Mesodermal cell (in vitro differentiated cells): ENCODE measurements around the gene XYLT1.
A peak's percentile ranks its signal among the peaks of the same experiment; 100 is the strongest.

Source experiments
- H3K27ac ChIP-seq: 2 replicates; pipeline ENCODE4 v1.7.0; 2013; ENCODE audit warnings: mild to moderate bottlenecking, low read depth, low read length, moderate library complexity; ENCODE audit not compliant: severe bottlenecking
- H3K36me3 ChIP-seq: 2 replicates; pipeline ENCODE4 v1.7.1; 2013; ENCODE audit warnings: mild to moderate bottlenecking, low read length, moderate library complexity; ENCODE audit not compliant: control insufficient read depth, insufficient read depth
- H3K4me1 ChIP-seq: one replicate; pipeline ENCODE4 v1.7.1; 2013; ENCODE audit warnings: mild to moderate bottlenecking, low read length; ENCODE audit not compliant: insufficient read depth, control insufficient read depth, poor library complexity, severe bottlenecking
- H3K4me3 ChIP-seq: 2 replicates; pipeline ENCODE4 v1.7.0; 2013; ENCODE audit warnings: low read length, control low read depth, mild to moderate bottlenecking; ENCODE audit not compliant: insufficient read depth, poor library complexity, severe bottlenecking; ENCODE audit errors: extremely low read depth
- H3K9me3 ChIP-seq: 2 replicates; pipeline ENCODE4 v1.7.1; 2013; ENCODE audit warnings: mild to moderate bottlenecking, low read length, moderate library complexity; ENCODE audit not compliant: control insufficient read depth
- WGBS, 2 experiments: methylation state at CpG; one replicate each; pipeline ENCODE4 v1.1.5; 2013; ENCODE audit warnings: missing lambda C conversion rate in 2 of 2; ENCODE audit not compliant: insufficient coverage in 2 of 2; 5-methylcytosine and 5-hydroxymethylcytosine counted together

XYLT1 gene

DNA sequence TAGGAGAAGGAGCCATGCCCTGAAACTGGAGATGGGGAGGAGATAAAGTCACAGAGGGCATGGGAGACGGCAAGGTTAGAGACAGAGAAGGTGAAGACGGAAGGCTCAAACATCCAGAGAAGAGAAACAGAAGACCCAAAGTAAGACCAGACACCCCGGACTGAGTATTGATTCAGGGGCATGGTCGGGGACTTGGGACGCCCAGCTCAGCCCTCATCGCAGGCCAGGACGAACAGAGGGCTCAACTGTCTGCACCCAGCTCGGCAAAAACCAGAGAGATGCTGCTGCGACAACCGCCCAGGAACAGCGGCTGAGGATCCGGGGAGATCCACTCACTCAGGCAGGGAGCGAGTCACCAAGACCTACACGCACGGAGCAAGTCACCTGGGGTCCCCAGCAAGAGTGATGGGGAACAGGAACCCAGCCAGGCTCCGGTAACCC lies 999 bp downstream of the XYLT1 start:
- 1 to 2% methylated on average over 11 to 16 of the region's 16 CpGs for WGBS, 2 experiments
- Histone ChIP-seq H3K36me3 (peaks cover 5% of the 10 kb centered on the region), H3K4me1 (peaks cover 47% of the 10 kb centered on the region), H3K4me3 (peak overlapping the region; percentile 54), H3K27ac (no peak overlapping the region), H3K9me3 (no peaks in the 10 kb centered on the region)

DNA sequence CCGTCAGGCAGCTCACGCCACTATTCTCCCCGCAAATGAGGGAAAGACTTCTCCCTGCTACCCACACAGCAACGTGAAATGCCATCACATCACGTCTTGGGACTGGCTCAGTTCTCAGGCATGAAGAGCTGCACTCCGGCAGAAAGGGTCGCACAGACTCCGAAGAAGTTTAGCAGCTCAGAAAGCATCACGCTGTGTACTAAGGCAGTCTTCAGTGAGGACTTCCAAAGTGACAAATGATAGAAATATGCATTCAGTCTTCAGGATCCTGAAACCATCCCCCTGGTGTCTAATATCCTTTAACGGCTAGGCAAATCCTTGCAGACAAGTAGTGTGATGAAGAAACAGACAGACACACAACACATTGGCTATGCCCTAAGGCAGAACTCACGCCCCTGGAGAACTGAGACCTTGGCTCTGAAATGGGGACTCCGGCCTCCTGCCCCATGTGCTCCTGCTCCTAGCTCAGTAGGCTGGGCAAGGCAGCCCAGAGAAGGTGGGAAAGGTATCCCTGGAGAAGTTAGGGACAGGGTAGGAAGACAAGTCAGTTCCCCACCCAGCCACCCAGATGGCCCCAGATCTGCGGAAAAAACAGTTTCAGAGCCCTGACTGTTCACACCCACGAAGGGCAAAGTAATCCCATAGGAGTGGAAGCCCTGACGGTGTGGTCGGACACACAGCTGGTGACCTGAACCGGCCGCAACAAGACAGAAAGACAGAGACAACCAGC lies 1.6 kb downstream of the XYLT1 start:
- Histone ChIP-seq H3K9me3 (no peaks in the 10 kb centered on the region), H3K4me1 (peaks cover 41% of the 10 kb centered on the region), H3K27ac (no peak overlapping the region), H3K4me3 (peak overlapping the region; percentile 54), H3K36me3 (peaks cover 5% of the 10 kb centered on the region)
- 29 to 31% methylated on average over 17 of the region's 18 CpGs for WGBS, 2 experiments

DNA sequence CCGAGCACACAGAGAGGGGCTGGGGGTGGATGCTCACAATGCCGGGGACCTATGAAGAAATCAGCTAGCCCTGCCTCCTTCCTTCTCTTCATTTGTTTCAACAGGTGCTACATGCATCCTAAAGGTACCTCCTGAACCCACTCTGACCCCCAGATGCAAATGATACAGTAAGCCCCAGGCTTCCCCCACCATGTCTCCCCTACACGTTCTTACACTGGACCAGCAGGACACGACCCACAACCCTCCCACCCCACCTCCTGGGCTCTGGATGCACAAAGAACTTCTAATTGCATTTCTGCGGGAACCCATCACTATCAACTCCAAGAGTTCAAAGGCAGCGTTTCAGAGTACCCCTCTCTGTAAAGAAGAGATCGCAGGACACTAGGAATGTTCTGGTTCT lies 2.1 kb downstream of the XYLT1 start:
- H3K36me3 ChIP-seq, result peaks cover 5% of the 10 kb centered on the region
- no peak overlapping the region for H3K27ac ChIP-seq
- peak overlapping the region; percentile 54 for H3K4me3 ChIP-seq
- WGBS, 2 experiments, result 33 to 38% methylated on average over 6 to 7 of the region's 7 CpGs
- H3K4me1 ChIP-seq, result peaks cover 40% of the 10 kb centered on the region
- H3K9me3 ChIP-seq, result no peaks in the 10 kb centered on the region

DNA sequence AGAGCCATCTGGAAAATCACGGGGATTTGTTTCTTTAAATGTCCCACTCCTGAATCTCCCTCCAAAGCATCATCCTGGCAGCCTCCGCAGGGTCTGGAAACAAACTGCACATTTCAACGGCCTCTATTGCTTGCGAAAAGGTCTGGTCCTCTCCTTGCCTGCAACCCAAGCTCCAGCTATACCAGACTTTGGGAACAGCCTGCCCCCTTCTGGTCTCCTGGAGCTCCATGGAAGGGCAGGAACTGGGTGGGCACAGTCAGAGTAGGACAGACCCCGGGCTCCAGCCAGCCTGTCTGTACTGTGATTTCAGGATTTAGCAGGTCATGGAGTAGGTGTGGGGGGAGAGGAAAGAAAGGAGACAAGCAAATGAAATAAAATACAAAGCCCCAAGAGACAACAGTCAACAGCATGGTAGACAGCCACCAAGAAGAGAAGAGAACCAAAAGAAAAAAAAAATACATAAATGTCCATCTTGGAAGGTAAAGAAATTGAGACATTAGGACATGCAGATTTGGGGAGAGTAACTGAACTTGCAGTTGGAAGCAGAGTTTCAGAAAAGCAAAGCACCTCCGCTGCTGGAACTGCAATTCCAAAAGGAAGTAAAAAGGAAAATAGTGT lies 2.7 kb downstream of the XYLT1 start:
- Histone ChIP-seq H3K36me3 (peaks cover 5% of the 10 kb centered on the region), H3K4me1 (peaks cover 36% of the 10 kb centered on the region), H3K9me3 (no peaks in the 10 kb centered on the region), H3K27ac (no peak overlapping the region), H3K4me3 (peak overlapping the region; percentile 54)
- 23 to 39% methylated on average over 5 of the region's 6 CpGs for WGBS, 2 experiments

DNA sequence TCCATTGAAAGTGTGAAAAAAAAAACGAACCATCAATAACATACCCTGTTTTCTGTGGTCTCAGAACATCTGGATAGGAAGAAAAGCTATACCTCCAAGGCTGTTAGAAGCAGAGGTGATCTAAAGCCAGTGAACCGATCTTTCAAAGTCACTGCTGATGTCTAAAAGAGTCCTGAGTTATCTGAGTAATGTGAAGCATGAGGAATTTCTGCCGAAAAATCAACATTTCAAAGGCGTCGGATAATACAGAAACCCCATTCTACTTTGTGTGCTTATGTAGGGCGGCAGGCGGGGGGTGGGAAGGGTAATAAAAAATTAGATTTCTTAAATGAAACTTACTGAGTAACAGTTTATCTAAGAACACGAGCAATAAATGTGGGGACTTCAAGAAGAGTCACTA lies 3.9 kb downstream of the XYLT1 start:
- WGBS, 2 experiments, result 39 to 44% methylated on average over 2 of the region's 8 CpGs
- Histone ChIP-seq H3K4me1 (peaks cover 33% of the 10 kb centered on the region), H3K36me3 (peaks cover 5% of the 10 kb centered on the region), H3K27ac (no peak overlapping the region), H3K9me3 (no peaks in the 10 kb centered on the region), H3K4me3 (no peak overlapping the region)

DNA sequence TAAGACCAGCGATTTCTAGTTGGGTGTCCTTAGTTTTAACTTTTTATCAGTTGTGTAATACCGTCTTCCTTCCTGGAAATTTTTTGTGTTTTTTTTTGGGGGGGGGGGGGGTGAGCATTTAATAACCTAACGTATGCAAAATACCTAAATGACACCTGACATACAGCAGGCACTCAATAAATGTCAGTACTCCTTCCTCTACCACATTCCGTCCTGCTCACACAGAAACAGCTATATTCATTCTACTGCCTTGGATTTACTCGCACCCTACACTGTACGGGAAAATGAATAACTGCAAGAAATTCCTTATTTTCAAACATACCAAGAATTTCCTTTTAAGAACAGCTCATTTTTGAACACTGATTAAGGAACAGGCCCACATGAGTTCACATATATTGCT lies 5.3 kb downstream of the XYLT1 start:
- H3K36me3 ChIP-seq, result peaks cover 5% of the 10 kb centered on the region
- H3K27ac ChIP-seq, result no peak overlapping the region
- H3K9me3 ChIP-seq, result no peaks in the 10 kb centered on the region
- H3K4me3 ChIP-seq, result no peak overlapping the region
- peaks cover 28% of the 10 kb centered on the region for H3K4me1 ChIP-seq
- WGBS, 2 experiments, result 87 to 100% methylated on average over 3 to 4 of the region's 6 CpGs

DNA sequence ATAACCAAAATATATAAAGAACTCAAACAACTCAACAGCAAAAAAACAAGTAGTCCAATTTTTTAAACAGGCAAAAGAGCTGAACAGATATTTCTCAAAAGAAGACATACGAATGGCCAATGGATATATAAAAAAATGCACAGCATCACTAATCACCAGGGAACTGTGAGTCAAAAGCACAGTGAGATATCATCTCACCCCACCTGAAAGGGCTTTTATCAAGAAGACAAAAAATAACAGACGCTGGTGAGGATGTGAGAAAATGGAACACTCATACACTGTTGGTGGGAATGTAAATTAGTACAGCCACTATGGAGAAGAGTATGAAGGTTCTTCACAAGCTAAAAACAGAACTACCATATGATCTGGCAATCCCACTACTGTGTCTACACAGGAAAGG lies 7.4 kb downstream of the XYLT1 start:
- no CpG with 5 or more reads among the region's 2 CpGs for WGBS, 2 experiments
- Histone ChIP-seq H3K4me3 (no peak overlapping the region), H3K4me1 (peaks cover 15% of the 10 kb centered on the region), H3K27ac (no peak overlapping the region), H3K9me3 (no peaks in the 10 kb centered on the region), H3K36me3 (peaks cover 5% of the 10 kb centered on the region)

DNA sequence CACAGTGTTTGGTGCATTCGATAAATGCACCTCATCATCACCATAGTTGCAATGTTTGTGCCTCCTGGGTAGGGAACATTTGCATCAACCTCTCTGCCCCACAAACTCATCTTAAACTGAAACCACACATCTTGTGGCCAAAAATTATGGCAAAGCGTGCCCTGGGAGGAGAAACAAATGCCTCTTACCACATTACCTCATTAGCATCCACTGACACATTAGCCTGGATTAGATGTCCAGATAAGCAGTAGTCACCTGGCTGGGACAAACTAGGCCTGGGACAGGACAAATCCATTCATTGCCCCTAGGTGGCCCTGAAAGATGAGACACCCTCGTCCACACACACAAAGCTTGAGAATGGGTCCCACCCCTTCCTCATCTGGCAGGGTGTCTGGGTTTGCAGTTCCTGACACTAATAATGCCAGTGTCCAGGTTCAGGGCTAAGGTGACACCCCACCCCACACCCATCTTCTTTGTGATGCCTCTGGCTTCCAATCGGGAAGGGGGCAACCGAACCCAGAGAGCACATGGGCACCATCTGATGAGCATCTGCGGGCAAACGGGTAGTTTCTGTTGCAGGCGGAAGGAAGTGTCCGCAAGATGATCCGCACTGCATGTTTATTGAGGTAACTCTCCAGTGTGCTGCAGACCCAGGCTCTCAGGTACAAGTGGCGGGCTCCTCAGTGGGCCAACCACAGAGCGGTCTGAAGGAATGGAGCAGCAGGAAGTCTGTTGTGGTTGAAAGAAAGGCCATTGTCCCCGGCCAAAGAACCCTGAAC lies 8.6 kb downstream of the XYLT1 start:
- Histone ChIP-seq H3K4me3 (no peak overlapping the region), H3K27ac (no peak overlapping the region), H3K36me3 (peaks cover 5% of the 10 kb centered on the region), H3K9me3 (no peaks in the 10 kb centered on the region), H3K4me1 (peaks cover 11% of the 10 kb centered on the region)
- WGBS, 2 experiments, result 89 to 92% methylated on average over 9 of the region's 13 CpGs

DNA sequence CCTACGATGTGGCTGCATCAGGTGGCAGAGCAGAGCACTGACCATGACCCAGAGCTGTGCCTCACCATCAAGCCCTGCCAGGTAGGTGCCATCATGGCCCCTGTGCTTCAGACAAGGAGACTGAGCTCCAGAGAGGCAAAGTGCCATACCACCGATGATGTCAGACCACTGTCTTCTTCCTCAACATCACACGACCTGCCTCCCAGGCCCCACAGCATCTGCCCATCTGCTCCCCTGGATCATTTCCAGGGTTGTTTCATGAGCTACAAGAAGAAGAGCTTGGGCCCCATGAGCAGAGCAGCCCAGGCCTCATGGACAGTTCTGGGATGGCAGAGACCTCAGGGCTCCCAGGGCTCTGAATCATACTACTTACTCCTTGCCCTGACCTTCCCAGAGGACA lies 9.9 kb downstream of the XYLT1 start:
- H3K4me1 ChIP-seq, result peaks cover 4% of the 10 kb centered on the region
- no peak overlapping the region for H3K4me3 ChIP-seq
- H3K27ac ChIP-seq, result no peak overlapping the region
- no peaks in the 10 kb centered on the region for H3K9me3 ChIP-seq
- no peaks in the 10 kb centered on the region for H3K36me3 ChIP-seq
- 86 to 100% methylated on average over 3 of the region's 3 CpGs for WGBS, 2 experiments

DNA sequence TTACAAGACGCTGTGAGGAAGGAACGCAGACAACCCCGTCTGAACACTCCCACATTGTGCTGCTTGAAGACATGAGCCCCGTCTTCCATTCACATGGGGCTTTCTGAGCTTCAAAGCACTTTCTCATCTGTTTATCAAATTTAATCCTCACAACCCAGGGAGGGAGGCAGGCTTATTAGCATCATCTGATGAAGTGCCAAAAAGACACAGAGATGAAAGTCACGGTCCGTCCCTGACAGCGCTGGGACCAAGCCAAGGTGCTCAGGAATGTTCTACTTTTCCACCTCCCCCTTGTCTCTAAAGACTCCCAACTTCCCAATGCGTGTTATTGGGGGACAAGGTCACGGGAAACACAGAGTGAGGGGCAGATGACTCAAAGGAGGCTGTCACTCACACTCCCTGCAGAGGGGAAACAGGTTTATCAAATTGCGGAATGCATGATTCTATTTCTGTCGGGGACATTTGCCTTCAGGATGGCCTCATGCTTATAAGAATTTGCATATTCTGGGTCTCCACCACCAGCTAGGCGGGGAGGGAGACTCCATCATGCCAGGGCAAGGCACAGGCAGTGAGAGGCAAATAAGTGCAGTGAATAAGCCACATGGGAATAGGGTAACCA lies 10.7 kb downstream of the XYLT1 start:
- no peak overlapping the region for H3K27ac ChIP-seq
- no peaks in the 10 kb centered on the region for H3K36me3 ChIP-seq
- no peak overlapping the region for H3K4me3 ChIP-seq
- H3K9me3 ChIP-seq, result no peaks in the 10 kb centered on the region
- 82 to 88% methylated on average over 10 to 11 of the region's 12 CpGs for WGBS, 2 experiments
- no peaks in the 10 kb centered on the region for H3K4me1 ChIP-seq
